ENCODE measurements around the gene COL28A1.

COL28A1 gene

GRCh38 chr7:7321681-7322080, 214.0 kb downstream of the COL28A1 start:
- H3K27me3 ChIP-seq (replicated peaks; ENCODE audit: control insufficient read depth, insufficient read depth, low read length) = no peaks in the 10 kb centered on the region
- H3K36me3 ChIP-seq (ENCODE audit: control insufficient read depth, insufficient read depth, low read length) = no peaks in the 10 kb centered on the region
- peak; percentile 22 for DNase-seq (ENCODE audit: extremely low read depth, insufficient read length)
- no peak for TF ChIP-seq CTCF (IDR thresholded peaks at IDR 0.05; ENCODE audit: insufficient read depth, low read length, poor library complexity, severe bottlenecking)
- H3K4me3 ChIP-seq (replicated peaks; ENCODE audit: low read depth, low read length) = no peak overlapping the region

- H3K27me3 ChIP-seq (replicated peaks; ENCODE audit: control insufficient read depth, insufficient read depth, low read length) = no peaks in the 10 kb centered on the region
- no peak for TF ChIP-seq CTCF (IDR thresholded peaks at IDR 0.05; ENCODE audit: insufficient read depth, low read length, poor library complexity, severe bottlenecking)
- no peak for DNase-seq (ENCODE audit: extremely low read depth, insufficient read length)
- H3K36me3 ChIP-seq (ENCODE audit: control insufficient read depth, insufficient read depth, low read length) = no peaks in the 10 kb centered on the region
- no peak overlapping the region for H3K4me3 ChIP-seq (replicated peaks; ENCODE audit: low read depth, low read length)
Measured at GRCh38 chr7:7318601-7319000, 217.1 kb downstream of the COL28A1 start.

DNA sequence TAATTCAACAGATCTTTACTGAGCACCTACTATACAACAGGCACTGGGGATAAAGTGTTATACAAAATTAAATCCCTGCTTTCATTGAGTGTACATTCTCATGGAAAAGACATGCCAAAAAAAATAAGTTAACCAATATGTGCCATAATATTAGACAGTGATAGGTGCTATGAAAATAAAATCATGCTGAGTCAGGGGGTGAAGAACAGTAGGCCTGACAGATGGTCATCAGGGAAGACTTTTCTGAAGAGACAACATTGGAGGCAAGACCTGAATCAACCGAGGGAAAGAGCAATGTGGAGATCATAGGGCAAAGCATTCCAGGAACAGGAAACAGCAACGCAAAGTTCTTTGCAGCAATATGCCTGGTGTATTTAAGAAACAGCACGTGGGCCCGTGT, 217.8 kb downstream of the COL28A1 start:
- Histone ChIP-seq H3K36me3 (ENCODE audit: control insufficient read depth, insufficient read depth, low read length) (no peaks in the 10 kb centered on the region), H3K27me3 (replicated peaks; ENCODE audit: control insufficient read depth, insufficient read depth, low read length) (no peaks in the 10 kb centered on the region), H3K4me3 (replicated peaks; ENCODE audit: low read depth, low read length) (no peak overlapping the region)
- no peak for DNase-seq (ENCODE audit: extremely low read depth, insufficient read length)
- no peak for TF ChIP-seq CTCF (IDR thresholded peaks at IDR 0.05; ENCODE audit: insufficient read depth, low read length, poor library complexity, severe bottlenecking)

DNA sequence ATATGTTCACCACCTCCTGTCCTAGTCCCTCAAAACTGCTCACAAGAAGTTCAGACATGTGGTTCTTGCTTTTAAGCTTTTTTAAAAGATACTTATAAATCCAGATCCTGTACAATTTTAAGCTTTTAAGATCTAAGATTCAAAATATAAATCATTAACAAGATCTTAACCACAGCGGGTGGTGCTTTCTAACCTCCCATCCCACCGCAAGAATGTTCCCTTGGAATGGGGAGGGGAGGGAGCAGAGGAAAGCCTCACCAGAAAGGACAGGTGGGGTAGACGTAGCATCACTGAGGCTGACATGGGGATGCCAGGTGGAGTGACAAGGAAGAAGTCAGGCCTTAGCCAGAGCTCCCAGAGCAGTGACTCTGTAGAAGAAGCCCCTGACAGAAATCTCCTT, 219.8 kb downstream of the COL28A1 start:
- TF ChIP-seq CTCF (IDR thresholded peaks at IDR 0.05; ENCODE audit: insufficient read depth, low read length, poor library complexity, severe bottlenecking) = no peak
- no peaks in the 10 kb centered on the region for H3K36me3 ChIP-seq (ENCODE audit: control insufficient read depth, insufficient read depth, low read length)
- DNase-seq (ENCODE audit: extremely low read depth, insufficient read length) = no peak
- no peaks in the 10 kb centered on the region for H3K27me3 ChIP-seq (replicated peaks; ENCODE audit: control insufficient read depth, insufficient read depth, low read length)
- no peak overlapping the region for H3K4me3 ChIP-seq (replicated peaks; ENCODE audit: low read depth, low read length)

GRCh38 chr7:7312323-7312722, 223.3 kb downstream of the COL28A1 start:
- TF ChIP-seq CTCF (IDR thresholded peaks at IDR 0.05; ENCODE audit: insufficient read depth, low read length, poor library complexity, severe bottlenecking) = no peak
- H3K4me3 ChIP-seq (replicated peaks; ENCODE audit: low read depth, low read length) = no peak overlapping the region
- H3K36me3 ChIP-seq (ENCODE audit: control insufficient read depth, insufficient read depth, low read length) = no peaks in the 10 kb centered on the region
- no peak for DNase-seq (ENCODE audit: extremely low read depth, insufficient read length)
- no peaks in the 10 kb centered on the region; the same call in 1 of the 2 replicates for H3K27me3 ChIP-seq (replicated peaks; ENCODE audit: control insufficient read depth, insufficient read depth, low read length)

DNA sequence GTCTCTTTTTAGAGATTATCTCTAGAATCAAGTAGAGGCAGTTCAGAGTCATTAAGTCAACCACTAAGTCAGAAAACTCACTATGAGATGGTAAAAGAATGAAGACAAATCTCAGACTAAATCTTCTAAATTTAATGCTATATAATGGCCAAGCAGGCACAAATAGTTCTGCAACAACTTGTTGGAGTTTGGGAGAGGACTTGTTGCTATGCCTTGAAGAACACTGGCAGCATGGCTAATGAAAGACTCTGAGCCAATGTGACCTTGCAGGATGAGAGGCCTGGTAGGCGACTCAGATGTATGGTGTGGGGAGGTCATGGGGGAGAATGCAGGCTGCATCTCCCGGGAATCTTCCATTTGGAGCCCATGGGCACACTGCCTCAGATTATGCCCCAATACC, 224.7 kb downstream of the COL28A1 start:
- DNase-seq (ENCODE audit: extremely low read depth, insufficient read length) = no peak
- Histone ChIP-seq H3K27me3 (replicated peaks; ENCODE audit: control insufficient read depth, insufficient read depth, low read length) (no peaks in the 10 kb centered on the region; the same call in 1 of the 2 replicates), H3K4me3 (replicated peaks; ENCODE audit: low read depth, low read length) (no peak overlapping the region), H3K36me3 (ENCODE audit: control insufficient read depth, insufficient read depth, low read length) (no peaks in the 10 kb centered on the region)
- no peak for TF ChIP-seq CTCF (IDR thresholded peaks at IDR 0.05; ENCODE audit: insufficient read depth, low read length, poor library complexity, severe bottlenecking)

Data from GM06990 (cell line).